GM23338 (cell line): ENCODE results near the gene RAPGEF5.

ENCODE experiments used
- CREB1 ChIP-seq: fragments of 250-450 bp; sonication (Bioruptor Pico); IDR thresholded peaks from 2 replicates; pipeline ENCODE4 v1.5.0; 2020; ENCODE audit warnings: low read depth, mild to moderate bottlenecking, moderate library complexity
- EZH2 ChIP-seq: fragments of 200-600 bp; sonication (generic); IDR thresholded peaks from one replicate; pipeline ENCODE4 v1.8.0; 2017; ENCODE audit warnings: antibody characterized with exemption, mild to moderate bottlenecking, low read depth; ENCODE audit not compliant: unreplicated experiment
- EZH2phosphoT487 ChIP-seq: fragments of 200-600 bp; sonication (generic); IDR thresholded peaks from one replicate; pipeline ENCODE4 v1.8.1; 2018; ENCODE audit warnings: antibody characterized with exemption; ENCODE audit not compliant: unreplicated experiment
- JUNB ChIP-seq: IDR thresholded peaks from one replicate; pipeline ENCODE4 v1.6.1; 2016; ENCODE audit warnings: antibody characterized with exemption; ENCODE audit not compliant: unreplicated experiment
- NANOG ChIP-seq: IDR thresholded peaks from 2 replicates; pipeline ENCODE4 v1.6.1; 2016; ENCODE audit warnings: antibody characterized with exemption, borderline replicate concordance
- POLR2AphosphoS5 ChIP-seq: IDR thresholded peaks from 2 replicates; pipeline ENCODE4 v1.6.1; 2016; ENCODE audit warnings: antibody characterized with exemption, low read depth
- STAT1 ChIP-seq: IDR thresholded peaks from one replicate; pipeline ENCODE4 v1.6.1; 2016; ENCODE audit warnings: antibody characterized with exemption; ENCODE audit not compliant: unreplicated experiment
- ZNF331 ChIP-seq: fragments of 250-450 bp; sonication (Bioruptor Pico); IDR thresholded peaks from 2 replicates; pipeline ENCODE4 v1.5.0; 2020; ENCODE audit warnings: low read depth, mild to moderate bottlenecking, moderate library complexity
- TF ChIP-seq, protein P1 (sequence below), 2 experiments: fragments of 200-600 bp in 1 of 2; sonication (generic) in 1 of 2; conservative IDR thresholded peaks; 2 replicates each; pipeline versions ENCODE4 v1.5.1 to v1.6.1; 2016 to 2017; ENCODE audit warnings: antibody characterized with exemption in 2 of 2, low read depth in 2 of 2, mild to moderate bottlenecking in 2 of 2, moderate library complexity in 1 of 2
- TF ChIP-seq, protein P2 (sequence below): fragments of 250-450 bp; sonication (Bioruptor Pico); IDR thresholded peaks from 2 replicates; pipeline ENCODE4 v1.5.0; 2020; ENCODE audit warnings: mild to moderate bottlenecking, moderate library complexity
- TF ChIP-seq, protein P3 (sequence below): IDR thresholded peaks from one replicate; pipeline ENCODE4 v1.6.1; 2018; ENCODE audit warnings: antibody characterized with exemption; ENCODE audit not compliant: unreplicated experiment
- TF ChIP-seq, protein P4 (sequence below): IDR thresholded peaks from 2 replicates; pipeline ENCODE4 v1.6.1; 2016; ENCODE audit warnings: antibody characterized with exemption

DNA sequence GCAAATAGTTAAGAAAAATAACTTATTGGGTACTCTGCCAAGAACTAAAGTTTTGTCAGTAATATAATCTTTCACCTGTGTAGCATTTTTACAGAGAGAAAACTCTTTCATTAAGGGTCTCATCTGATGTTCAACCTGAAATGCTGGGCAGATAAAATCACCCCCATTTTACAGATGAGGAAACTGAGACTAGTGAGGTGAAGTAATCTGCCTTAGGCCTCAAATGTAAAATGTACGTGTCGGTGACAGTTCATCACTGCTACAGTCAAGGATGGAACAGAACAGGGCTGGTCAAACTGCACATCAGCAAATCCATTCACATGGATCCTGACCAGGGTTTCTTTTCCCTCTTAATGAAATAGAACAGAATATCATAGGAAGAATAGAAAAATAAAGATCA lies 121.8 kb downstream of the RAPGEF5 start:
- TF ChIP-seq EZH2 (no peak), POLR2AphosphoS5 (no peak), NANOG (no peak), CREB1 (CRISPR knock-in tag) (no peak), EZH2phosphoT487 (no peak), JUNB (no peak), STAT1 (no peak), ZNF331 (CRISPR knock-in tag) (no peak)
- TF ChIP-seq, protein P1, sequence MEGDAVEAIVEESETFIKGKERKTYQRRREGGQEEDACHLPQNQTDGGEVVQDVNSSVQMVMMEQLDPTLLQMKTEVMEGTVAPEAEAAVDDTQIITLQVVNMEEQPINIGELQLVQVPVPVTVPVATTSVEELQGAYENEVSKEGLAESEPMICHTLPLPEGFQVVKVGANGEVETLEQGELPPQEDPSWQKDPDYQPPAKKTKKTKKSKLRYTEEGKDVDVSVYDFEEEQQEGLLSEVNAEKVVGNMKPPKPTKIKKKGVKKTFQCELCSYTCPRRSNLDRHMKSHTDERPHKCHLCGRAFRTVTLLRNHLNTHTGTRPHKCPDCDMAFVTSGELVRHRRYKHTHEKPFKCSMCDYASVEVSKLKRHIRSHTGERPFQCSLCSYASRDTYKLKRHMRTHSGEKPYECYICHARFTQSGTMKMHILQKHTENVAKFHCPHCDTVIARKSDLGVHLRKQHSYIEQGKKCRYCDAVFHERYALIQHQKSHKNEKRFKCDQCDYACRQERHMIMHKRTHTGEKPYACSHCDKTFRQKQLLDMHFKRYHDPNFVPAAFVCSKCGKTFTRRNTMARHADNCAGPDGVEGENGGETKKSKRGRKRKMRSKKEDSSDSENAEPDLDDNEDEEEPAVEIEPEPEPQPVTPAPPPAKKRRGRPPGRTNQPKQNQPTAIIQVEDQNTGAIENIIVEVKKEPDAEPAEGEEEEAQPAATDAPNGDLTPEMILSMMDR (conservative IDR thresholded peaks at IDR 0.05; ENCODE audit: low read depth in 2 of 2), result no peak
- TF ChIP-seq, protein P2, sequence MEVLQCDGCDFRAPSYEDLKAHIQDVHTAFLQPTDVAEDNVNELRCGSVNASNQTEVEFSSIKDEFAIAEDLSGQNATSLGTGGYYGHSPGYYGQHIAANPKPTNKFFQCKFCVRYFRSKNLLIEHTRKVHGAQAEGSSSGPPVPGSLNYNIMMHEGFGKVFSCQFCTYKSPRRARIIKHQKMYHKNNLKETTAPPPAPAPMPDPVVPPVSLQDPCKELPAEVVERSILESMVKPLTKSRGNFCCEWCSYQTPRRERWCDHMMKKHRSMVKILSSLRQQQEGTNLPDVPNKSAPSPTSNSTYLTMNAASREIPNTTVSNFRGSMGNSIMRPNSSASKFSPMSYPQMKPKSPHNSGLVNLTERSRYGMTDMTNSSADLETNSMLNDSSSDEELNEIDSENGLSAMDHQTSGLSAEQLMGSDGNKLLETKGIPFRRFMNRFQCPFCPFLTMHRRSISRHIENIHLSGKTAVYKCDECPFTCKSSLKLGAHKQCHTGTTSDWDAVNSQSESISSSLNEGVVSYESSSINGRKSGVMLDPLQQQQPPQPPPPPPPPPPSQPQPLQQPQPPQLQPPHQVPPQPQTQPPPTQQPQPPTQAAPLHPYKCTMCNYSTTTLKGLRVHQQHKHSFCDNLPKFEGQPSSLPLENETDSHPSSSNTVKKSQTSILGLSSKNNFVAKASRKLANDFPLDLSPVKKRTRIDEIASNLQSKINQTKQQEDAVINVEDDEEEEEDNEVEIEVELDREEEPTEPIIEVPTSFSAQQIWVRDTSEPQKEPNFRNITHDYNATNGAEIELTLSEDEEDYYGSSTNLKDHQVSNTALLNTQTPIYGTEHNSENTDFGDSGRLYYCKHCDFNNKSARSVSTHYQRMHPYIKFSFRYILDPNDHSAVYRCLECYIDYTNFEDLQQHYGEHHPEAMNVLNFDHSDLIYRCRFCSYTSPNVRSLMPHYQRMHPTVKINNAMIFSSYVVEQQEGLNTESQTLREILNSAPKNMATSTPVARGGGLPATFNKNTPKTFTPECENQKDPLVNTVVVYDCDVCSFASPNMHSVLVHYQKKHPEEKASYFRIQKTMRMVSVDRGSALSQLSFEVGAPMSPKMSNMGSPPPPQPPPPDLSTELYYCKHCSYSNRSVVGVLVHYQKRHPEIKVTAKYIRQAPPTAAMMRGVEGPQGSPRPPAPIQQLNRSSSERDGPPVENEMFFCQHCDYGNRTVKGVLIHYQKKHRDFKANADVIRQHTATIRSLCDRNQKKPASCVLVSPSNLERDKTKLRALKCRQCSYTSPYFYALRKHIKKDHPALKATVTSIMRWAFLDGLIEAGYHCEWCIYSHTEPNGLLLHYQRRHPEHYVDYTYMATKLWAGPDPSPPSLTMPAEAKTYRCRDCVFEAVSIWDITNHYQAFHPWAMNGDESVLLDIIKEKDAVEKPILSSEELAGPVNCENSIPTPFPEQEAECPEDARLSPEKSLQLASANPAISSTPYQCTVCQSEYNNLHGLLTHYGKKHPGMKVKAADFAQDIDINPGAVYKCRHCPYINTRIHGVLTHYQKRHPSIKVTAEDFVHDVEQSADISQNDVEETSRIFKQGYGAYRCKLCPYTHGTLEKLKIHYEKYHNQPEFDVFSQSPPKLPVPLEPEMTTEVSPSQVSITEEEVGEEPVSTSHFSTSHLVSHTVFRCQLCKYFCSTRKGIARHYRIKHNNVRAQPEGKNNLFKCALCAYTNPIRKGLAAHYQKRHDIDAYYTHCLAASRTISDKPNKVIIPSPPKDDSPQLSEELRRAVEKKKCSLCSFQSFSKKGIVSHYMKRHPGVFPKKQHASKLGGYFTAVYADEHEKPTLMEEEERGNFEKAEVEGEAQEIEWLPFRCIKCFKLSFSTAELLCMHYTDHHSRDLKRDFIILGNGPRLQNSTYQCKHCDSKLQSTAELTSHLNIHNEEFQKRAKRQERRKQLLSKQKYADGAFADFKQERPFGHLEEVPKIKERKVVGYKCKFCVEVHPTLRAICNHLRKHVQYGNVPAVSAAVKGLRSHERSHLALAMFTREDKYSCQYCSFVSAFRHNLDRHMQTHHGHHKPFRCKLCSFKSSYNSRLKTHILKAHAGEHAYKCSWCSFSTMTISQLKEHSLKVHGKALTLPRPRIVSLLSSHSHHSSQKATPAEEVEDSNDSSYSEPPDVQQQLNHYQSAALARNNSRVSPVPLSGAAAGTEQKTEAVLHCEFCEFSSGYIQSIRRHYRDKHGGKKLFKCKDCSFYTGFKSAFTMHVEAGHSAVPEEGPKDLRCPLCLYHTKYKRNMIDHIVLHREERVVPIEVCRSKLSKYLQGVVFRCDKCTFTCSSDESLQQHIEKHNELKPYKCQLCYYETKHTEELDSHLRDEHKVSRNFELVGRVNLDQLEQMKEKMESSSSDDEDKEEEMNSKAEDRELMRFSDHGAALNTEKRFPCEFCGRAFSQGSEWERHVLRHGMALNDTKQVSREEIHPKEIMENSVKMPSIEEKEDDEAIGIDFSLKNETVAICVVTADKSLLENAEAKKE, result no peak
- TF ChIP-seq, protein P3, sequence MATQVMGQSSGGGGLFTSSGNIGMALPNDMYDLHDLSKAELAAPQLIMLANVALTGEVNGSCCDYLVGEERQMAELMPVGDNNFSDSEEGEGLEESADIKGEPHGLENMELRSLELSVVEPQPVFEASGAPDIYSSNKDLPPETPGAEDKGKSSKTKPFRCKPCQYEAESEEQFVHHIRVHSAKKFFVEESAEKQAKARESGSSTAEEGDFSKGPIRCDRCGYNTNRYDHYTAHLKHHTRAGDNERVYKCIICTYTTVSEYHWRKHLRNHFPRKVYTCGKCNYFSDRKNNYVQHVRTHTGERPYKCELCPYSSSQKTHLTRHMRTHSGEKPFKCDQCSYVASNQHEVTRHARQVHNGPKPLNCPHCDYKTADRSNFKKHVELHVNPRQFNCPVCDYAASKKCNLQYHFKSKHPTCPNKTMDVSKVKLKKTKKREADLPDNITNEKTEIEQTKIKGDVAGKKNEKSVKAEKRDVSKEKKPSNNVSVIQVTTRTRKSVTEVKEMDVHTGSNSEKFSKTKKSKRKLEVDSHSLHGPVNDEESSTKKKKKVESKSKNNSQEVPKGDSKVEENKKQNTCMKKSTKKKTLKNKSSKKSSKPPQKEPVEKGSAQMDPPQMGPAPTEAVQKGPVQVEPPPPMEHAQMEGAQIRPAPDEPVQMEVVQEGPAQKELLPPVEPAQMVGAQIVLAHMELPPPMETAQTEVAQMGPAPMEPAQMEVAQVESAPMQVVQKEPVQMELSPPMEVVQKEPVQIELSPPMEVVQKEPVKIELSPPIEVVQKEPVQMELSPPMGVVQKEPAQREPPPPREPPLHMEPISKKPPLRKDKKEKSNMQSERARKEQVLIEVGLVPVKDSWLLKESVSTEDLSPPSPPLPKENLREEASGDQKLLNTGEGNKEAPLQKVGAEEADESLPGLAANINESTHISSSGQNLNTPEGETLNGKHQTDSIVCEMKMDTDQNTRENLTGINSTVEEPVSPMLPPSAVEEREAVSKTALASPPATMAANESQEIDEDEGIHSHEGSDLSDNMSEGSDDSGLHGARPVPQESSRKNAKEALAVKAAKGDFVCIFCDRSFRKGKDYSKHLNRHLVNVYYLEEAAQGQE, result no peak
- TF ChIP-seq, protein P4, sequence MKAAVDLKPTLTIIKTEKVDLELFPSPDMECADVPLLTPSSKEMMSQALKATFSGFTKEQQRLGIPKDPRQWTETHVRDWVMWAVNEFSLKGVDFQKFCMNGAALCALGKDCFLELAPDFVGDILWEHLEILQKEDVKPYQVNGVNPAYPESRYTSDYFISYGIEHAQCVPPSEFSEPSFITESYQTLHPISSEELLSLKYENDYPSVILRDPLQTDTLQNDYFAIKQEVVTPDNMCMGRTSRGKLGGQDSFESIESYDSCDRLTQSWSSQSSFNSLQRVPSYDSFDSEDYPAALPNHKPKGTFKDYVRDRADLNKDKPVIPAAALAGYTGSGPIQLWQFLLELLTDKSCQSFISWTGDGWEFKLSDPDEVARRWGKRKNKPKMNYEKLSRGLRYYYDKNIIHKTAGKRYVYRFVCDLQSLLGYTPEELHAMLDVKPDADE, result no peak
